GM18520 (cell line): ENCODE results near the gene FLOT1.

Experiments used
- ATAC-seq: cut with Tn5 transposase; IDR thresholded peaks from one replicate; pipeline ENCODE4 v1.9.1; 2021; ENCODE audit not compliant: unreplicated experiment

Gene FLOT1

GRCh38 chr6:30705620-30706019, 36.9 kb downstream of the FLOT1 start:
- ATAC-seq: no peak

GRCh38 chr6:30703821-30704220, 38.7 kb downstream of the FLOT1 start:
- ATAC-seq: no peak

GRCh38 chr6:30703011-30703410, 39.5 kb downstream of the FLOT1 start:
- ATAC-seq: no peak

- no peak for ATAC-seq
Measured at GRCh38 chr6:30700340-30700739, 42.1 kb downstream of the FLOT1 start.

GRCh38 chr6:30696432-30696831, 46.1 kb downstream of the FLOT1 start:
- no peak for ATAC-seq

GRCh38 chr6:30691208-30691847, 51.2 kb downstream of the FLOT1 start:
- no peak for ATAC-seq

- ATAC-seq: no peak
Measured at GRCh38 chr6:30690403-30691207, 51.9 kb downstream of the FLOT1 start, which contains the start of gene NRM. TSS of gene NRM (minus strand) at chr6:30690984. CDS start at chr6:30690974, 10 bp downstream.

GRCh38 chr6:30689985-30690384, 52.5 kb downstream of the FLOT1 start:
- no peak for ATAC-seq

- ATAC-seq: no peak
Measured at GRCh38 chr6:30689022-30689865, 53.2 kb downstream of the FLOT1 start.

- no peak for ATAC-seq
Measured at GRCh38 chr6:30688569-30688968, 53.9 kb downstream of the FLOT1 start.

GRCh38 chr6:30687659-30688431, 54.6 kb downstream of the FLOT1 start:
- no peak for ATAC-seq

- peak; percentile 42 for ATAC-seq
Measured at GRCh38 chr6:30686908-30687658, 55.4 kb downstream of the FLOT1 start.

- no peak for ATAC-seq
Measured at GRCh38 chr6:30686009-30686907, 56.2 kb downstream of the FLOT1 start, which contains the start of gene PPP1R18. TSS of gene PPP1R18 (minus strand) at chr6:30686645. CDS start at chr6:30686018, 627 bp downstream.

GRCh38 chr6:30685157-30686008, 57.1 kb downstream of the FLOT1 start:
- no peak for ATAC-seq

- no peak for ATAC-seq
Measured at GRCh38 chr6:30684386-30685156, 57.9 kb downstream of the FLOT1 start.

GRCh38 chr6:30683980-30684338, 58.5 kb downstream of the FLOT1 start:
- no peak for ATAC-seq
